SW480 (cell line): ENCODE results near the gene DNAJB2.
"Not testable (repeated sequence)": the region's sequence is repeated elsewhere in the genome, so short reads cannot be mapped to it uniquely, and the experiment has no call there.

Source experiments
- DNase-seq: peaks from one replicate; pipeline ENCODE4 v3.0.0-alpha.2; 2016; ENCODE audit warnings: low spot score

DNAJB2 gene

GRCh38 chr2:219258942-219259341 is 20.2 kb upstream of the DNAJB2 start:
- not testable (repeated sequence) for DNase-seq

DNA sequence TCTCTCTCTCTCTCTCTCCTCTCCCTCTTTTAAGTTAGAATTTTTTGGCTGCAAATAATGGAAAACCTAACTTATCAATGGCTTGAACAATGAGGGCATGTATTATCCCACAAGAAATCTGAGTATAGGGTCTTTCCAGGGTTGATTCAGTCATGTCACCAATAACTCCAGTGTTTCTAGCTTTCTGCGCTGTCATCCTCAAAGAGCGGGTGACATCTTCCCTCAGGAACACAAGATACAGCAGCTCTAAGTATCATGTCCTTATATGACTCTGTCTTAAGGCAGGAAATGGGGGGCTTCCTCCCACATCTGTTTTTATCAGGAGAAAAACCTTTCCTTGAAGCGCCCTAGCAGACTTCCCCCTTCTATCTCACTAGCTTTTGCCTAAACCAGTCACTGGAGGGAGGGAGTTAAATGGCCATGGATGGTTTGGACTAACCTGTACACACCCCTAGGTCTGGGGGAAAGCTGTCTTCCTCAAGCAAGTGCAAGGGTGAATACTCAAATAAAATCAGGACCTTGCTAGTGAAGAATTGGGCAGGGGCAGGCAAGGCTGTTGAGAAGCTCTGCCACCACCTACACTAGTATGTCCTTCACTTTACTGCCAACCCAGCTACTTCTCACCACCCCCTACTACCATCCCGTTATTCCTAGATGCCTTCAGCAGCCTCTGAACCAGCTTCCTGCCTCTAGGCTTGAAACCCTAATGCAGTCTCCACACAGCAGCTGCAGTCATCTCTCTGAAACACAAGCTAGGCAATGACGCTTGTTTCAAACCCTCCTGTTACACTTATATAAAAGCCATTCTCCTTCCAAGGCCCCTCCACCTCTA is 17.9 kb upstream of the DNAJB2 start:
- no peak for DNase-seq

GRCh38 chr2:219266232-219266631 is 12.9 kb upstream of the DNAJB2 start:
- no peak for DNase-seq

DNA sequence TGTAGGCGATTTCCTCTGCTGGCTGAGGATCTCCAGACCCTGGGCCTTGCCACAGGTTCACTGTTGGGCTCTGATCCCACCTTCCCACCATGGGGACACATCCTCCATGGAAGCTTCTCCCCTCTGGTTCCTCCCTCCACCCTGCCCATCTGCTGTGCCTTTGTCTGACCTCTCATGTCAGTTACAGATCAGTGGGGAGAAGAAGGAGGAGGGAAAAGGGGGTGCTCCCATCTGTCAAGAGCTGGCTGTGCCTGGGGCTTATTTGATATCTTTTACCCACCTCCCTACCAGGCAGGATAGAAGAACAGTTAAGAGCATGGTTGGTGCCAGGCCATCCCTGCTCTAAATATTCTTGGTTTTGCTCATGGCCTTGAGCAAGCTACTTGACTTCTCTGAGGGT is 12.3 kb upstream of the DNAJB2 start:
- no peak for DNase-seq

GRCh38 chr2:219268294-219268693 is 10.9 kb upstream of the DNAJB2 start:
- no peak for DNase-seq

- no peak for DNase-seq
Measured at GRCh38 chr2:219269362-219270054, 9.7 kb upstream of the DNAJB2 start.

GRCh38 chr2:219270055-219270372 is 9.2 kb upstream of the DNAJB2 start:
- no peak for DNase-seq

- DNase-seq: no peak
Measured at GRCh38 chr2:219271021-219271420, 8.1 kb upstream of the DNAJB2 start.

DNA sequence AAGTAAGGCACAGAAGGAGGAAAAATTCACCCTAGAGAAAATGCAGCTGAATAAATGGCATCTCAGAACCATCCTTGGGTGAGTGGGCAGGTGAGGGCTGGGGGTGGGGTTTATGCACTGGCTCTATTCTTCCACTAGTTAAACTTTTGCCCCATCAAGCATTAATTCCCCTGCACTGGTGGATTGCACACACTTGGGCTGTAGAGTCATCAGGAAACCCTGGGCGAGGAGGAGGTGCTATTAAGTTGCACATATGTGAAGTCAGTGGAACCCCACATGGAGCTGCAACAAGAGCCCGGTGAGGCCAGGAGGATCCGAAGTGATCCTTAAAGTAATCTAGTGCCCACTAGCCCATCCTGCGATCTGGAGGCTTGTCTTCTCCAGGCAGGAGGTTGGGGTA is 6.8 kb upstream of the DNAJB2 start:
- DNase-seq: no peak

DNA sequence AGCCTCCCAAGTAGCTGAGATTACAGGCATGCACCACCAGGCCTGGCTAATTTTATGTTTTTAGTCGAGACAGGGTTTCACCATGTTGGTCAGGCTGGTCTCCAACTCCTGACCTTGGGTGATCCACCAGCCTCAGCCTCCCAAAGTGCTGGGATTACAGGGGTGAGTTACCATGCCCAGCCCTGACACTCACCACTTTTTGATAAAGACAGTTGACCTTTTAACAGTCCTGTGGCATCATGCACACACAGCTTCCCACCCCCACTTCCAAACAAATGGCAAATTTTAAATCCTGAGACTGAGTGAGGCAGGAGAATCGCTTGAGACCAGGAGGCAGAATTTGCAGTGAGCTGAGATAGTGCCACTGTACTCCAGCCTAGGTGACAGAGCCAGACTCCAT is 6.2 kb upstream of the DNAJB2 start:
- no peak for DNase-seq

GRCh38 chr2:219273937-219274336 is 5.2 kb upstream of the DNAJB2 start:
- no peak for DNase-seq

DNA sequence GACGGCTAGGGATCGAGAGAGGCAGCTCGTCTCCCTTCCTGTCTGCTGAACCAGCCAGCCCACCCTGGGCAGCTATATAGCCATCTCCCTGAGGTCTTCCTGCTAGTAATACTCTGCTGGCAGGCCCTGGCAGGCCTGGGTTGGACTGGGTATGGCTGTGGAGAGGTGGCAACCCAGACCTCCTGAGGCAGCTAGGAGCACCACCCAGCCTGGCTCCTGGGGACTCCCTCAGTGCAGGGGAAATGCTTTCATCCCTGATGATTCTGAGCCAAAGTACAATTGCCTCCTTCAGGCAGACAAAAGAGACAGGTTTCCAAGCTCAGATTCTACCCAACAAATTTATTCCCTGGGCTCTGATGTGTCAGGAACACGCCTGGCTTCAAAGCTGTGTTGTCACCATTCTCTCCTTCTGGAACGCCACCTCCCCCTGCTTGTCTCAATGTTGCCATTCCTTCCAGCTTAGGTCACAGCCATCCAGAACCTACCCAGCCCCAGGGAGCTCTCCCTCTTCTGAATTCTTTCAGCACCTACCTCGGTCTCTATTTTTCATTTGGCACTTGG is 4.7 kb upstream of the DNAJB2 start:
- peak; percentile 81 for DNase-seq

GRCh38 chr2:219277703-219278654 is 1.2 kb upstream of the DNAJB2 start:
- peak; percentile 76 for DNase-seq

- DNase-seq: no peak
Measured at GRCh38 chr2:219278655-219279150, 463 bp upstream of the DNAJB2 start.

- no peak for DNase-seq
Measured at GRCh38 chr2:219279916-219280516, 850 bp downstream of the DNAJB2 start.

DNA sequence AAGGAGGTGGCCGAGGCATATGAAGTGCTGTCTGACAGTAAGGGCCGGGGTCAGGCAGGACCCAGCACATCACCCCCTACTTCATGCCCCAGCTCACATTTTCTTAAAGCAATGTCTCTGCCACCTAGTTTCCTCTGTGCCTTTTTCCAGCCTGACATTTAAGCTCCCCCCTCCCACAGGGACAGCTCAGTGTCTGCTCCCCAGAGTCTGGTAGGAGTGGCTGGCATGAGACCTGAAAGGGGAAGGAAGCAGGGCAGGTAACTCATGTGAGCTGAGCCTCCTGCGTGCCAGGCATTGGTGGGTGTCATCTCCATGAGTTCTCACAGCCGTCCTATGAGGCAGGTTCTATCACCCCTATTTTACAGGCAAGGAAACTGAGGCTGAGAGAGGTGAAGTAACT is 1.5 kb downstream of the DNAJB2 start:
- DNase-seq: no peak

DNA sequence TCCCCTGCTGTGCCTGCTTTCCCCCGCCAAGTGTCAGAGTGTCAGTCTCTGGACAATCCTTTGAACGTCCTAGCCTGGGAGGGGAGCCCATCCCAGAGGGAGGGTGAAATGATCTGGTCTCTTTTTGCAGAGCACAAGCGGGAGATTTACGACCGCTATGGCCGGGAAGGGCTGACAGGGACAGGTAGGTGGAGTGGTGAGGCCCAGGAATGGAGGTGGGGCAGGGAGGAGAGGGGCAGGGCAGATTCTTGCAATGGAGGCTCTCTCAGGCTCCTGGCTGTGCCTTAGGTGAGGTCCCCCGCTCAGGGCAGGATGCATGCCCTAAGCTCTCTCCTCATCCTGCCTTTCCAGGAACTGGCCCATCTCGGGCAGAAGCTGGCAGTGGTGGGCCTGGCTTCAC is 2.4 kb downstream of the DNAJB2 start:
- no peak for DNase-seq

DNA sequence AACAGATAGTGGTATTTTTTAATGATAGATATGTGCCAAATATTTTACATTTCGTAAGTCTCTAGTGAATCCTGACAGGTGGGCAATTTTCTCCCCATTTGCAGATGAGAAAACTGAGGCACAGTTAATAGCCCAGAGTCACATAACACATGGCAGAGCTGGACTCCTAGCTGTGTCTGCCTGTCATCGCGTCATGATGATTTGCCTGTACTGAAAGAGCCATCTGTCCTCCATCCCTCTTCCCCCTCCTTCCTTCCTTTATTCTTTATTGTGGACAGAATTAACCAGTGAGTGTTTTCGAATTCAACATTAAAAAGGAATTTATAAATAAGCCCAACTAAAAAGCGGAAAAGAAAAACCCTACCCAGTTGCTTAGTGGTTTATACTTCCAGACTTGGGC is 3.2 kb downstream of the DNAJB2 start:
- DNase-seq: no peak

DNA sequence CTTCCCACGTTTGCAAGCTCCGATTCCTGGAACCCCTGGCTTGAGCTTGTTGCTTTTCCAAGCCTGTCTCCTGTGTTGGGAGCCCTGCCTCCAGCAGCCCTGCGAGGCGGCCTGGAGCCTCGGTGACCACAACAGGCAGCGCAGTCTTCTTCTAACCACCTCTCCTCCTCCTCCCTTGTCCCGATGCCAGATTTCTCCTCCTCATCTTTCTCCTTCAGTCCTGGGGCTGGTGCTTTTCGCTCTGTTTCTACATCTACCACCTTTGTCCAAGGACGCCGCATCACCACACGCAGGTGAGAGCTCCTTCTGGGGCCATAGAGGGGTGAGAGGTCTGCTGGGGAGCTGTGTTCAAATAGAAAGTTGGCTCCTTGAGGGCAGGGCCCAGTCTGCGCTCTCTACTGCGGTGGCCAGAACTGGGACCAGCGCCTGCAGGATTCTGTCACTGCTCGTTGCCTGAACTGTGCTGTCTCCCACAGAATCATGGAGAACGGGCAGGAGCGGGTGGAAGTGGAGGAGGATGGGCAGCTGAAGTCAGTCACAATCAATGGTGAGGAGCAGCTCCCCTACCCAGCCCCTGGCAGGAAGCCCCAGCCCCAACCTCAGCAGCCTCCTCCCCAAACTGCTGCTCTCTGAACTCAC is 3.9 kb downstream of the DNAJB2 start:
- DNase-seq: no peak

DNA sequence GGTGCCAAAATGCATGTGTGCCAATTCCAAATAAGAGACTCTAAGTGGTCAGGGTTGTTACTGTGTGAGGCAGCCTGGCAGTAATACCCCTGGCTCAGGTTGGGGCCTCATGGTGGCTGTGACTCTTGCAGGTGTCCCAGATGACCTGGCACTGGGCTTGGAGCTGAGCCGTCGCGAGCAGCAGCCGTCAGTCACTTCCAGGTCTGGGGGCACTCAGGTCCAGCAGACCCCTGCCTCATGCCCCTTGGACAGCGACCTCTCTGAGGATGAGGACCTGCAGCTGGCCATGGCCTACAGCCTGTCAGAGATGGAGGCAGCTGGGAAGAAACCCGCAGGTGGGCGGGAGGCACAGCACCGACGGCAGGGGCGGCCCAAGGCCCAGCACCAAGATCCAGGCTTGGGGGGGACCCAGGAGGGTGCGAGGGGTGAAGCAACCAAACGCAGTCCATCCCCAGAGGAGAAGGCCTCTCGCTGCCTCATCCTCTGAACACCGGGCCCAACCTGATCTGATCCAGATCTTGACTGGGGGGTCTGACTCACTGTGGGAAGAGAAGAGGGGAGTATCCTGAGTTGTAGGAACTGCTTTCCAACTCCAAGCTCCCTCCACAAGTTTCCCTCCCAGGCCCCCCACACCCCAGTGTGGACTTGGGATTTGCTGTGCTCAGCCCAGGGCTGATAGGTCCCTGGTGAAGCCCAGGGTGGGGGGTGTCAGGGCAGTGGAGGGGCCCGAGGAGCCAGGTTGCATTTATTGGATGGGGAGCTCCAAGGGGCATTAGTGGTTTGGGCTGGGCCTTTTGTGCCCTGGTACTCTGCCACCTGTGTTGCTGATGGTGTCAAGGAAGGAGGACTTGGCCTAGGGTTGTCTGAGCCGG is 5.6 kb downstream of the DNAJB2 start:
- DNase-seq: no peak
